GM12874 (cell line): ENCODE data around the gene UBE2E2.

Source experiments
- TF ChIP-seq, protein P1 (sequence below): IDR thresholded peaks from 2 replicates; pipeline ENCODE4 v1.5.1; 2011; ENCODE audit warnings: low read depth, mild to moderate bottlenecking, control low read depth, low read length, moderate library complexity; ENCODE audit not compliant: insufficient read depth

The UBE2E2 gene

DNA sequence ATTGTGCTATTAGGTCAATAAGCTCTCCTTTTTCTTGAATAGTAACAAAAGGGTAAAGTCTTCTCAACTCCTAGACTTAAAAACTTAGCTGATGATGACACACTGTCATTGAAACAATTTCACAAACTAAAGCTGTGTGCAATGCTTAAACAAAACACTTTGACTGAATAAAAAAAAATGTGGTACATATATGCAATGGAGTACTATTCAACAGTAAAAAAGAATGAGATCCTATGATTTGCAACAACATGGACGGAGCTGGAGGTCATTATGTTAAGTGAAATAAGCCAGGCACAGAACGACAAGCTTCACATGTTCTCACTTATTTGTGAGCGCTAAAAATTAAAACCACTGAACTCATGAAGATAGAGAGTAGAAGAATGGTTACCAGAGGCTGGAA lies 370.7 kb downstream of the UBE2E2 start:
- TF ChIP-seq, protein P1, sequence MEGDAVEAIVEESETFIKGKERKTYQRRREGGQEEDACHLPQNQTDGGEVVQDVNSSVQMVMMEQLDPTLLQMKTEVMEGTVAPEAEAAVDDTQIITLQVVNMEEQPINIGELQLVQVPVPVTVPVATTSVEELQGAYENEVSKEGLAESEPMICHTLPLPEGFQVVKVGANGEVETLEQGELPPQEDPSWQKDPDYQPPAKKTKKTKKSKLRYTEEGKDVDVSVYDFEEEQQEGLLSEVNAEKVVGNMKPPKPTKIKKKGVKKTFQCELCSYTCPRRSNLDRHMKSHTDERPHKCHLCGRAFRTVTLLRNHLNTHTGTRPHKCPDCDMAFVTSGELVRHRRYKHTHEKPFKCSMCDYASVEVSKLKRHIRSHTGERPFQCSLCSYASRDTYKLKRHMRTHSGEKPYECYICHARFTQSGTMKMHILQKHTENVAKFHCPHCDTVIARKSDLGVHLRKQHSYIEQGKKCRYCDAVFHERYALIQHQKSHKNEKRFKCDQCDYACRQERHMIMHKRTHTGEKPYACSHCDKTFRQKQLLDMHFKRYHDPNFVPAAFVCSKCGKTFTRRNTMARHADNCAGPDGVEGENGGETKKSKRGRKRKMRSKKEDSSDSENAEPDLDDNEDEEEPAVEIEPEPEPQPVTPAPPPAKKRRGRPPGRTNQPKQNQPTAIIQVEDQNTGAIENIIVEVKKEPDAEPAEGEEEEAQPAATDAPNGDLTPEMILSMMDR, result no peak

DNA sequence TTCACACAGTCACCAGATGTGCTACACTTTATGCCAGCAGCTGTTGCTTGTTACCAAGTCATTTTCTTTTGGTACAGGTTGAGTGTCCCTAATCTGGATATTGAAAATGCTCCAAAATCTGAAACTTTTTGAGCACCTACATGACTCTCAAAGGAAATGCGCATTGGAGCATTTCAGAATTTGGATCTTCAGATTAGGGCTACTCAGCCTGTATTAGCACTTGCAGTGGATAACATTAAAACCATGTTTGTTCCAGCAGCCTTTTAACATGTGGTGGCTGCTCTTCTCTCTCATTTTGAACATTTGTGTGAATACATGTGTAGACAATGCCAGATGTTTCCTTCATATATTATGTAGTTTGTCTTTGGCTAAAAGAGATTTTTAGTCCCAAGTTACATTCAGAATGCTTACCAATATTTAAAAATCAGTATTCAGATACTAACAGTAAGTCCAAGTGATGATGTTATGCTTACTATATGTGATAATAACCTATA lies 371.7 kb downstream of the UBE2E2 start:
- TF ChIP-seq, protein P1, result no peak

DNA sequence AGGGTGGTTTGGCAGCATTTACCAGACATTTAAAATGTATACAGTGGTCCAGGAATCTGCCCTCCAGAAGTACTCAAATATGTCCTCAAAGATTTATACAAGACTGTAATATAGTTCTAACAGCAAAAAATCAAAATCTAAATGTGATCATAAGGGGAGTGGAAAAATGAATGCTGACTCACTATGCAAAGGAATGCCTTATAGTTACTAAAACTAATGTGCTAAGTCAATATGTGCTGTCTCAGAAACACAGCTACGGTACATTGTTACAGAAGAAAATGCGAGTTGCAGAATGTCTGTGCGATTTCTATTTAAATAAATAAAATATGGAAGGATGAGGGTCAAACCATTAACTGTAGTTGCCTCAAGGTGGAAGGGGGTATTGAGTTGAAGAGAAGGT lies 372.6 kb downstream of the UBE2E2 start:
- TF ChIP-seq, protein P1, result no peak

DNA sequence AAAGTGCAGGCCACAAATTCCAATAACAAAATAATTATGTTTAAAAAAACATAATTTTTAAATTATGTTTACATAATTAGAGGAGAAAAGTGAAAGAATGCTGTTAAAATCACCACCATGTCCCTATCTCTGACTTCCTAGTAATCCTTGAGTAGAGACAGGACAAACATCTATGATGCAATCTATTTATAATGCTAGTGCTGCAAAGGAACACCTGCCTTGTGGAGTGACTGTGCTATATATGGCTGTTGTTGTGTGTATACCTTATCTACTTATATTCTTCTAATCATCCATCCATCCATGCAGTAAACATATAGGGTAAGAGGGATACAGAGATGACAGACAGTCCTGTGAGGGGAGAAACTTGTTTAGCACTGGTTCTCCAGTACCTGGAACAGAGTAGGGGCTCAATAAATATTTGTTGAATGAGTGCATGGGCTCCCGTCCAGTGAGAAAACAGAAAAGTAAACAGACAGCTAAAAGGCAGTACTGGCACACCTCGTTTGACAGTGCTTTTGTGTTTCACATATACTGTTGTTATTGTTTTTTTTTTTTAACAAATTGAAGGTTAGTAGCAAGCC lies 373.3 kb downstream of the UBE2E2 start:
- TF ChIP-seq, protein P1, result no peak

DNA sequence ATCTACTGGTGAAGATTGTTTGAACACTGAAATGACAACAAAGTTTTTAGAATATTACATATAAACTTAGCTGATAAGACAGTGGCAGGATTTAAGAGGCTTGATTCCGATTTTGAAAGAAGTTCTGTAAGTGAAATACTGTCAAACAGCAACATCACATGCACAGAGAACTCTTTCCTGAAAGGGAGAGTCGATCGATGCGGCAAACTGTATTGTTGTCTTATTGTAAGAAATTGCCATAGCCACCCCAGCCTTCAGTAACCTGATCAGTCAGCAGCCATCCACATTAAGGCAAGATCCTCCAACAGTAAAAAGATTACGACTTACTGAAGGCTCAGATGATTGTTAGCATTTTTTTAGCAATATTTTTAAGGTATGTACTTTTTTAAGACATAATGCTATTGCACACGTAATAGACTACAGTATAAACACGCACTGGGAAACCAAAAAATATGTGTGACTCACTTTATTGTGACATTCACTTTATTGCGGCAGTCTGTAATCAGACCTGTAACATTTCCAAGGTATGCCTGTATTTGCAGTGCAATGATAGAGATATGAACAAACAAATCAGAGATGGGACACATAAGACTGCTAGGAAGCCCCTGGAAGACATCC lies 377.1 kb downstream of the UBE2E2 start:
- TF ChIP-seq, protein P1, result no peak

DNA sequence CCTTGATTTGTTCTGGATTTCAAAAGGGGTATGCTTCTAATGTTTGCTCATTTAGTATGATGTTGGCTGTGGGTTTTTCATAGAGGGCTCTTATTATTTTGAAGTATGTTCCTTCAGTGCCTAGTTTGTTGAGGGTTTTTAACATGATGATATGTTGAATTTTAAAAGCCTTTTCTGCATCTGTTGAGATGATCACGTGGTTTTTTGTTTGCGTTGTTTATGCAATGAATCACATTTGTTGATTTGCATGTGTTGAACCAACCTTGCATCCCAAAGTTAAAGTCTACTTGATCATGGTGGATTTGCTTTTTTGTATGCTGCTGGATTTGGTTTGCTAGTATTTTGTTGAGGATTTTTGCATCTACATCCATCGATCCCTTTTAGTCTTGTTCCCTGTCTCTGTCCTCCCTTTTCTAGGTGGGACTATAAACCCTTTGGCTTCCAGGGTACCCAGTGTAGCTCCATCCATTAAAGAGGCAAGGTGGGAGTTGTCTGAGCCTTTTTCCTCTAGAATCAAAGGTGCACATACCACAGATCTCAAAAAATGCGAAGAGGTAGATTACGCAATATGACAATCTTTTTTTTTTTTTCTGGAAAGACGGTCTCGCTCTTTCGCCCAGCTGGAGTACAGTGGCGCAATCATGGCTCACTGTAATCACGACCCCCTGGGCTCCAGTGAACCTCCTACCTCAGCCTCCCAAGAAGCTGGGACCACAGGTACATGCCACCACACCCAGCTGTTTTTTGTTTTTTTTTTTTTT lies 381.0 kb downstream of the UBE2E2 start:
- TF ChIP-seq, protein P1, result no peak

DNA sequence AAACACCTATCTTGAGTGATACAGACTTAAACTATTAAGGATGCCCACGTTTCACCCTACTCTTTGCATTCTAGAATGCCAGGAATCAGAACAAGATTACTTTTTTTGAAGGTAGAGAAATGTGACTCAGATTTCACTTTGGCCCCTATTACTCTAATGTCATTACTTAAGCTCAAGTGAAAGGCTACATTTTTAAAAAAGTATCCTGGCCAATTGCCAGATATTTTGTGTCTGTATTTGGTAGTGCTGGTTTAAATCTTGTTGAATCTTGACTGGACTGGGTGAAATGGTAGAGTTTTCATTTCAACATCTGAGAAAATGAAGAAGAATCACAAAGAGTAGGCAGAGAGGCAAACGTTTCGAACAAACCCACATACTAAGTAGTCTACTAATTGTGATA lies 384.4 kb downstream of the UBE2E2 start:
- TF ChIP-seq, protein P1, result no peak
